ENCODE data around the gene RGS17. TPM values are rescaled to one million over a fixed set of nuclear protein-coding genes. Genes with fewer than 3 reads are reported as not detected.

The RGS17 gene
- total RNA-seq, 1 donor from 2014 or later, result not detected

- DNase-seq (ENCODE audit: low spot score), result no peak
- no peaks in the 10 kb centered on the region for H3K36me3 Mint-ChIP-seq (ENCODE audit: low read depth)
- H3K4me3 Mint-ChIP-seq (ENCODE audit: low read depth), result no peak overlapping the region
- no peaks in the 10 kb centered on the region for H3K4me1 Mint-ChIP-seq (ENCODE audit: low read depth)
- H3K27me3 Mint-ChIP-seq (ENCODE audit: low read depth), result peaks cover 23% of the 10 kb centered on the region
- intact Hi-C loops (cut with micrococcal nuclease), result loop anchor here (1.0 to 10.0 kb wide), 3 partner anchors 268 to 482 kb away; no protein-coding TSS in a partner anchor
- H3K9me3 Mint-ChIP-seq, result no peaks in the 10 kb centered on the region
- no peak overlapping the region for H3K27ac Mint-ChIP-seq
Measured at GRCh38 chr6:153032255-153032882, 98.7 kb downstream of the RGS17 start.

GRCh38 chr6:153031335-153031955 is 99.6 kb downstream of the RGS17 start:
- Mint-ChIP-seq H3K9me3 (no peaks in the 10 kb centered on the region), H3K4me1 (ENCODE audit: low read depth) (no peaks in the 10 kb centered on the region), H3K27me3 (ENCODE audit: low read depth) (peaks cover 28% of the 10 kb centered on the region), H3K4me3 (ENCODE audit: low read depth) (no peak overlapping the region), H3K27ac (no peak overlapping the region), H3K36me3 (ENCODE audit: low read depth) (no peaks in the 10 kb centered on the region)
- DNase-seq (ENCODE audit: low spot score), result no peak
- intact Hi-C loops (cut with micrococcal nuclease), result loop anchor here (10.0 kb wide), 2 partner anchors 267 to 483 kb away; no protein-coding TSS in a partner anchor

- Mint-ChIP-seq H3K27ac (no peak overlapping the region), H3K36me3 (ENCODE audit: low read depth) (no peaks in the 10 kb centered on the region), H3K4me1 (ENCODE audit: low read depth) (peaks cover 4% of the 10 kb centered on the region), H3K4me3 (ENCODE audit: low read depth) (no peak overlapping the region), H3K9me3 (no peaks in the 10 kb centered on the region), H3K27me3 (ENCODE audit: low read depth) (peaks cover 32% of the 10 kb centered on the region)
- intact Hi-C loops (cut with micrococcal nuclease), result no loop called here
- DNase-seq (ENCODE audit: low spot score), result no peak
Measured at GRCh38 chr6:153028963-153029362, 102.1 kb downstream of the RGS17 start.

GRCh38 chr6:153028286-153028685 is 102.8 kb downstream of the RGS17 start:
- H3K4me3 Mint-ChIP-seq (ENCODE audit: low read depth), result no peak overlapping the region
- no peak for DNase-seq (ENCODE audit: low spot score)
- peaks cover 4% of the 10 kb centered on the region for H3K4me1 Mint-ChIP-seq (ENCODE audit: low read depth)
- peaks cover 34% of the 10 kb centered on the region for H3K27me3 Mint-ChIP-seq (ENCODE audit: low read depth)
- no peaks in the 10 kb centered on the region for H3K36me3 Mint-ChIP-seq (ENCODE audit: low read depth)
- no peaks in the 10 kb centered on the region for H3K9me3 Mint-ChIP-seq
- intact Hi-C loops (cut with micrococcal nuclease), result no loop called here
- H3K27ac Mint-ChIP-seq, result no peak overlapping the region

GRCh38 chr6:153027480-153027879 is 103.6 kb downstream of the RGS17 start:
- peaks cover 38% of the 10 kb centered on the region for H3K27me3 Mint-ChIP-seq (ENCODE audit: low read depth)
- no peak overlapping the region for H3K27ac Mint-ChIP-seq
- H3K4me3 Mint-ChIP-seq (ENCODE audit: low read depth), result no peak overlapping the region
- no peaks in the 10 kb centered on the region for H3K36me3 Mint-ChIP-seq (ENCODE audit: low read depth)
- intact Hi-C loops (cut with micrococcal nuclease), result no loop called here
- H3K4me1 Mint-ChIP-seq (ENCODE audit: low read depth), result peaks cover 4% of the 10 kb centered on the region
- DNase-seq (ENCODE audit: low spot score), result no peak
- H3K9me3 Mint-ChIP-seq, result no peaks in the 10 kb centered on the region

GRCh38 chr6:153024709-153025017 is 106.4 kb downstream of the RGS17 start:
- H3K27ac Mint-ChIP-seq, result no peak overlapping the region
- intact Hi-C loops (cut with micrococcal nuclease), result loop anchor here (1.0 to 2.0 kb wide), 3 partner anchors 42 to 160 kb away; partner anchors contain the start of gene FBXO5
- H3K4me1 Mint-ChIP-seq (ENCODE audit: low read depth), result peaks cover 4% of the 10 kb centered on the region

DNA sequence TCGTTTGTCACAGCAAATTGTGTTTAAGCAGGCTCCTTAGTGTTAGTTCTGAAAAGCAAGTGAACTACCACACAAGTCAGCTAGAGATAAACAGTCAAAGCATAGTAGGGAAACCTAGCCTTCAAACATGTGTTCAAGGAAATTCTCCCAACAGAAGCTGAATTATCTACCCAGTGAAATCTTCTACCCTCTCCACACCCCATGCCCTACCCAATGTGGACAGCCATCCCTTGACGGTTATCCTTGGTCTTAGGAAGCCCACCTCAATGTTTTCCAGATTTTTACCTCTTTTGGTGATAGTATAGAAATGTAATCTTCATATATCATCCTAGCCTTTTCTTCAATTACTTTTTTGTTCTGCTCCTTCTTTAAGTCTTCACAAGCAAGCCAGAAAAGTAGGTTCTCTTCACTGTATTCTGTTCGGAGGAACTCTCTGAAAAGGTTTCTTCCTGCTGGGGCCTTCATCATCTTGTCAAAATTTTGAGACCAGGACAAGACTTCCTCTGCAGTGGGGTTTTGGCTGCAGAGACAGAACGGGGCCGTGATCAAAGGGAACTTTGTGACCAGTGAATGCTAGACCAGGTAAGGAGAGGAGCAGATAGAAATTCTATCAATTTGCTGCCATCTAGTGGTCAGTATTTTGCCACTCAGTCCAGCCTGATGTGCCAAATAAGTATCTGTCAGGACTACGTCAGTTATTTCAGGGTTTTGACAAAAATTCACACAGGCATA is 106.9 kb downstream of the RGS17 start:
- intact Hi-C loops (cut with micrococcal nuclease), result loop anchor here (1.0 to 2.0 kb wide), 3 partner anchors 41 to 160 kb away; partner anchors contain the start of gene FBXO5
- Mint-ChIP-seq H3K4me3 (ENCODE audit: low read depth) (no peak overlapping the region), H3K27ac (no peak overlapping the region), H3K9me3 (no peaks in the 10 kb centered on the region), H3K4me1 (ENCODE audit: low read depth) (peaks cover 4% of the 10 kb centered on the region), H3K27me3 (ENCODE audit: low read depth) (peaks cover 27% of the 10 kb centered on the region), H3K36me3 (ENCODE audit: low read depth) (no peaks in the 10 kb centered on the region)
- DNase-seq (ENCODE audit: low spot score), result peak; percentile 32

More at GRCh38 chr6:153024709-153025017, 106.4 kb downstream of the RGS17 start:
- Mint-ChIP-seq H3K9me3 (no peaks in the 10 kb centered on the region), H3K4me3 (ENCODE audit: low read depth) (no peak overlapping the region), H3K36me3 (ENCODE audit: low read depth) (no peaks in the 10 kb centered on the region), H3K27me3 (ENCODE audit: low read depth) (peaks cover 26% of the 10 kb centered on the region)
- DNase-seq (ENCODE audit: low spot score), result no peak

DNA sequence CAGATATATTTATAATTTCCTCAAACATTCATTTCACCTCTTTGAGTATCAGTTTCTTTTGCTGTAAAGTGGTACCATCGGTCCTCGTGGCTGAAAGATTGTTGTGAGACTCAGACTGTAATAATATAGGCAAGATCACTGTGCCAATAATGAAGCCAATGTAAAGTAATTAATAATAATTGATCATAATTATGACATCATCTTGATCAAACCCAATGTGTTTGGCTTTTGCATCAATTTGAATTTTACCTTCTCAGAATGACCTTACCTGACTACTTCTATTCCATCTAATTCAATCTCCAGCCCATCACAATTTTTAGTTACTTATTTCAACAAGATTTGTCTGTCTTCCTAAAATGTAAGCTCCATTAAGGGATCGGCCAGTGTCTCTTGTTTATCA is 112.7 kb downstream of the RGS17 start:
- no peak for DNase-seq (ENCODE audit: low spot score)
- Mint-ChIP-seq H3K9me3 (no peaks in the 10 kb centered on the region), H3K4me3 (ENCODE audit: low read depth) (no peak overlapping the region), H3K27me3 (ENCODE audit: low read depth) (peaks cover 27% of the 10 kb centered on the region), H3K36me3 (ENCODE audit: low read depth) (no peaks in the 10 kb centered on the region), H3K4me1 (ENCODE audit: low read depth) (no peaks in the 10 kb centered on the region), H3K27ac (no peak overlapping the region)
- intact Hi-C loops (cut with micrococcal nuclease), result no loop called here

- Mint-ChIP-seq H3K4me1 (ENCODE audit: low read depth) (no peaks in the 10 kb centered on the region), H3K36me3 (ENCODE audit: low read depth) (no peaks in the 10 kb centered on the region), H3K27me3 (ENCODE audit: low read depth) (peaks cover 29% of the 10 kb centered on the region), H3K27ac (no peak overlapping the region), H3K9me3 (no peaks in the 10 kb centered on the region), H3K4me3 (ENCODE audit: low read depth) (no peak overlapping the region)
- DNase-seq (ENCODE audit: low spot score), result no peak
- intact Hi-C loops (cut with micrococcal nuclease), result no loop called here
Measured at GRCh38 chr6:153016846-153017245, 114.2 kb downstream of the RGS17 start.

DNA sequence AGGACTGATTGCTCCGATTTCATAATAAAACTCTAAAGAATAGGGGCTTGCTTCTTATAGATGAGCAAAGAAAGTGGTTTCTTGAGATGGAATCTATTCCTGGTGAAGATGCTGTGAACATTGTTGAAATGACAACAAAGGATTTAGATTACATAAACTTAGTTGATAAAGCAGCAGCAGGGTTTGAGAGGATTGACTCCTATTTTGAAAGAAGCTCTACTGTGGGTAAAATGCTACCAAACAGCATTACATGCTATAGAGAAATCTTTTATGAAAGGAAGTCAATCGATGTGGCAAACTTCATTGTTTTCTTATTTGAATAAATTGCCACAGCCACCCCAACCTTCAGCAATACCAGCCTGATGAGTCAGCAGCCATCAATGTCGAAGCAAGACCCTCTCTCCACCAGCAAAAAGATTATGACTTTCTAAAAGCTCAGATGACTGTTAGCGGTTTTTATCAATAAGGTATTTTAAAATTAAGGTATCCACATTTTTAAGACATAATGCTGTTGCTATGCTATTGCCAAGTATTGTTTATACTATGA is 115.9 kb downstream of the RGS17 start:
- DNase-seq (ENCODE audit: low spot score), result no peak
- Mint-ChIP-seq H3K27ac (no peak overlapping the region), H3K4me1 (ENCODE audit: low read depth) (no peaks in the 10 kb centered on the region), H3K9me3 (no peaks in the 10 kb centered on the region), H3K36me3 (ENCODE audit: low read depth) (no peaks in the 10 kb centered on the region), H3K27me3 (ENCODE audit: low read depth) (peaks cover 34% of the 10 kb centered on the region), H3K4me3 (ENCODE audit: low read depth) (no peak overlapping the region)
- intact Hi-C loops (cut with micrococcal nuclease), result no loop called here

- no peaks in the 10 kb centered on the region for H3K36me3 Mint-ChIP-seq (ENCODE audit: low read depth)
- DNase-seq (ENCODE audit: low spot score), result no peak
- H3K27me3 Mint-ChIP-seq (ENCODE audit: low read depth), result peaks cover 33% of the 10 kb centered on the region
- no peak overlapping the region for H3K27ac Mint-ChIP-seq
- intact Hi-C loops (cut with micrococcal nuclease), result no loop called here
- no peaks in the 10 kb centered on the region for H3K9me3 Mint-ChIP-seq
- no peaks in the 10 kb centered on the region for H3K4me1 Mint-ChIP-seq (ENCODE audit: low read depth)
- no peak overlapping the region for H3K4me3 Mint-ChIP-seq (ENCODE audit: low read depth)
Measured at GRCh38 chr6:153013438-153013837, 117.6 kb downstream of the RGS17 start.

DNA sequence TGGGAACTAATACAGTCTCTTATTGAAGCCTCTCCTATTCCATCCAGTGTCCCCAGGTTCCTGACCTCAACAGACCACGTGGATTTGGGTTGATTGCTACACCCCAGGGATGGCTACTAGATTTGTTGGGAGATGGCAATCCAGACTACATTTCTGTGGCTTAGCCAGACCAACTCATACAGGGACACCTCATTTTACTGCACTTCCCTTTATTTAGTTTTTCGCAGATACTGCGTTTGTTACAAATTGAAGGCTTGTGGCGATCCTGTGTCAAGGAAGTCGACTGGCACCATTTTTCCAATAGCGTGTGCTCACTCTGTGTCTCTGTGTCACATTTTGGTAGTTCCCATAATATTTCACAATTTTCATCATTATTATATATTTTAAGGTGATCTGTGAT is 118.2 kb downstream of the RGS17 start:
- no peak overlapping the region for H3K27ac Mint-ChIP-seq
- no peak overlapping the region for H3K4me3 Mint-ChIP-seq (ENCODE audit: low read depth)
- no peaks in the 10 kb centered on the region for H3K36me3 Mint-ChIP-seq (ENCODE audit: low read depth)
- H3K9me3 Mint-ChIP-seq, result no peaks in the 10 kb centered on the region
- no peaks in the 10 kb centered on the region for H3K4me1 Mint-ChIP-seq (ENCODE audit: low read depth)
- intact Hi-C loops (cut with micrococcal nuclease), result no loop called here
- H3K27me3 Mint-ChIP-seq (ENCODE audit: low read depth), result peaks cover 34% of the 10 kb centered on the region
- no peak for DNase-seq (ENCODE audit: low spot score)

DNA sequence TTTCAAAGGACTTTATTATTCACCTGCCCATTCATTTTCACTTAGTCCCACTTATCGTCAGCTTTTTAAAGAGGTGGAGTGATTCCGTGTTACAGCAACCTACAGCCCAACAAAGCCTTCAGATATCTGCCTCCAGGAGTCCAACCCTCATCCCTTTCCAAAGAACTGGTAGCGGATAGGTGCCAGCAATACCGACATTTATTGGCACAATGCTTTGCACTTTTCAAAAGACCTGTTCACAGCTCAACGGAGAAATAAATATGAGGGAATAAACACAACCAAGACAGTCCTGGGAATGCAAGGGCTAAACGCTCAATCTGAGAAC is 127.8 kb downstream of the RGS17 start:
- no peak for DNase-seq (ENCODE audit: low spot score)
- peak overlapping the region; percentile 99 for H3K4me3 Mint-ChIP-seq (ENCODE audit: low read depth)
- H3K9me3 Mint-ChIP-seq, result no peaks in the 10 kb centered on the region
- intact Hi-C loops (cut with micrococcal nuclease), result loop anchor here (1.0 to 2.0 kb wide), 3 partner anchors 22 to 1551 kb away; partner anchors contain the start of gene RMND1
- H3K36me3 Mint-ChIP-seq (ENCODE audit: low read depth), result peaks cover 33% of the 10 kb centered on the region
- H3K4me1 Mint-ChIP-seq (ENCODE audit: low read depth), result peaks cover 34% of the 10 kb centered on the region
- peaks cover 13% of the 10 kb centered on the region for H3K27me3 Mint-ChIP-seq (ENCODE audit: low read depth)
- peak overlapping the region; percentile 91 for H3K27ac Mint-ChIP-seq

Measured in activated T-helper 2 cell treated with anti-CD3 and anti-CD28 coated beads, Interferon-gamma antibody, Interleukin-2, Interleukin-4, amounts not matched to agents 10 μg/mL and 5 μg/mL and 100 μg/mL, durations not matched to agents 14 hours and 24 hours and 36 hours (primary cell).